GM19238 (cell line): ENCODE measurements around the gene TNFRSF25.
"Not testable (repeated sequence)": the region's sequence is repeated elsewhere in the genome, so short reads cannot be mapped to it uniquely, and the experiment has no call there.

ENCODE experiments used
- DNase-seq: peaks from one replicate; pipeline ENCODE4 v3.0.0; 2011; ENCODE audit warnings: low spot score; ENCODE audit not compliant: insufficient read length

TNFRSF25 gene

GRCh38 chr1:6453895-6454855 lies 11.8 kb downstream of the TNFRSF25 start:
- not testable (repeated sequence) for DNase-seq

DNA sequence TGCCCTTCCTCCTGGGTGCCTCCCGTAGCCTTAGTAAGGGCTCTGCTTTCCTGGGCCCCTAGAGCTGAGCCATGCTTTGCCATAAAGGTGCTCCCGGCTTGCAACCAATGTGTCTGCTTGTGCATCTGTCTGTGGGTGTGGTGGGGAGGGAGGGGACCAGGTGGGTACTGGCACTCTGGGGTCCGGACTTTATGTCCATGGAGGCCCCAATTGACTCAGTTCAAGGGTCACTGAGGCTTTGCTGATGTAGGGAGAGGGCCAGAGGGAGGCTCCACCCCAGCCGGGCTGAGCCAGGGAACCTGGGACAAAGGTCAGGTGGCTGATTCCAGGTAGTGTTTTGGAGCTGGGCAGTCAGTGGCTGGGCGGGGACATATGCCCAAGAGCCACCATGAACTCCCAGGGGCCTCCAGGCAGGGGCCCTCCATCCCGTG lies 15.0 kb downstream of the TNFRSF25 start:
- DNase-seq = no peak

- not testable (repeated sequence) for DNase-seq
Measured at GRCh38 chr1:6450486-6450885, 15.5 kb downstream of the TNFRSF25 start.

DNA sequence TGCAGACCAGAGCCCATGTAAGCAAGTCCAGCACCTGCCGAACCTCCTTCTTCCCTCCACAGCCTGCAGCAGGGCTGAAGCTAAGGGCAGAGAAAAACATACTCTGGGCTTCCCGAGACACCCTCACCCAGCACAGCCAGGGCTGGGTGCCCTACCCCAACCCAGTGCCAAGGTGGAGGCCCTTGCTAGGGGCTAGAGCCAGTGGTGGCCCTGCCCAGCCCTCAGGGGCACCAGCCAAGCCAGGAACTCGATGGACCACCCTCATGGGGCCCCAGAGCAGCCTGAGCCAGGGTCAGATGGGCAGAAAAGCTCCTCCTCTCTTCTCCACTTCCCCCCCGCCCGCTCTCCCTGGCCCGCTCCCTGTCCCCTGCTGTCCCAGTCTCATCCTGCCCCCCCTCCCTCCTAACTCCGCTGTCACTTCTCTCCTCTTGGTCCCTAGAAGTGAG lies 15.9 kb downstream of the TNFRSF25 start:
- no peak for DNase-seq

DNA sequence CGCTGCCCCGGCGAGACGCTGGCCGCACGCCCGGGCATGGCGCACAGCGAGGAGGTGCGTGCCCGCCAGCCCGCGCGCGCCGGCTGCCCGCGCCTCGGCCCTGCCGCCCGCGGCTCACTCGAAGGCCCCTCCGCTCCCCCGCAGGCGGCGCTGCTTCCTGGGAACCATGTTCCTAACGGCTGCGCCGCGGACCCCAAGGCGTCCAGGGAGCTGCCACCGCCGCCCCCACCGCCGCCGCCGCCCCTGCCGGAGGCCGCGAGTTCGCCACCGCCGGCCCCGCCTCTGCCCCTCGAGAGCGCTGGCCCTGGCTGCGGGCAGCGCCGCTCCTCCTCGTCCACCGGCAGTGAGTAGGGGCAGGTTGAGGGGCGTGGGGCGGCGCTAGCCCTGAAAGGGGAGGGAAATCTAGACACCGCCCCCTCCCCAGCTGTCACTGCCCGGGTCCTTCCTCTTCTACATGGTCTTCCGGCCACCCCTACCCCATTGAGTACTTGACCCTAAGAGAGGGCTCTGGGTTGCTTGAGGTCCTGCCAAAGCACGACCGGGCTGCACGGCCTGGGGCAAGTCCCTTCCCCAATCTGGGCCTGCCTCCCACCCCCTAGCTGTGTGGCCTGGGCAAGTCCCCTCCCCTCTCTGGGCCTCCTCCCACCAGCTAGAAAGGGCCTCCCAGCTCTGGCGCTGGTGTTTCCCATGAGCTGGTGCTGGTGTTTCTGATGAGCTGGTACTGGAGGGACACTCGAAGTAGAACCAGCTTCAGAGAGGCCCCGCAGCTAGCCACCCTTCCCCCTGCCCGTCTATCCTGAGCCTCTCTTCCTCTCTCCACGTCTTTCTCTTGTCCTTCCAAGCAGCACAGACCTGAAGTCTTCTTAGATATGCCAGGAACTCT lies 17.0 kb downstream of the TNFRSF25 start:
- DNase-seq = no peak

DNA sequence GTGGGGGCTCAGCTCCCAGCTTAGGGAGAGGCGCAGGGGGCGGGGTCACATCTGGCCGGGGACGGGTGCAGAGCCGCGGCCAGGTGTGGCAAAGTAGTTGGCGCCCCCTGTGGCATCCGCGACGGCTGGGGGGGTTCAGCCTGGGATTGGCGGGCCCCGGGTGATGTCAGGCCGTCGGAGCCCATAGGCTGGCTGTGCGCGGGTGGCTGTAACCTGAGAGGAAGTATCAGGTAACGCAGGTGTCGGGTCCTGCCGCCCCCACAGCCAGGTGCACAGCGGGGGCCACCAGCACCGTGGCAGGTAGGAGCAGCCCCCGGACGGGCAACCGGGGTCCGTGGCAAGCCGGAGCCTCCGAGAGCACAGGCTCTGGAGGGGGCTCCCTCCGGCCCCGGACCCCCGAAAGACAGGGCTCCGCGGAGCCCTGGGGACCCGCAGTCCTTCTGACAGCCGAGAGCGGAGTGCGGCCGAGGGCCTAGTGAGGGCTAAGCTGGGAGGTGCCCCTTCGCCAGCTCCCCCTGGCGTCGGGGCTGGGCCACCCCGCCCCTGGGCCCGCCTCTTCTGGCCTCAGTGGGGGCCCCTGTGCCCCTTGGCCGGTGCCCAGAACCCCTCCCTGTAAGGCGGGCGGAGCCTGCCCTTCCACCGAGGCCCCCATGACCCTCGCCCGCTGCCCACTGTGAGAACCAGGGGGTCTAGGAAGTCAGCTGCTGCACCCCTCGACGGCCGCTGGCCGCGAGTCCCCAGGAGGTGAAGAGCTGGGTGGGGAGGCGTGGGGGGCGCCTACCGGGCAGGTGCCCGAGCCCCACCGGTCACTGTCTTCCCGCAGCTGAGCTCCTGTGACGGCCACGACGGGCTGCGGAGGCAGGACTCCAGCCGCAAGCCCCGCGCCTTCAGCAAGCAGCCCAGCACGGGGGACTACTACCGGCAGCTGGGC lies 17.9 kb downstream of the TNFRSF25 start:
- no peak for DNase-seq

DNA sequence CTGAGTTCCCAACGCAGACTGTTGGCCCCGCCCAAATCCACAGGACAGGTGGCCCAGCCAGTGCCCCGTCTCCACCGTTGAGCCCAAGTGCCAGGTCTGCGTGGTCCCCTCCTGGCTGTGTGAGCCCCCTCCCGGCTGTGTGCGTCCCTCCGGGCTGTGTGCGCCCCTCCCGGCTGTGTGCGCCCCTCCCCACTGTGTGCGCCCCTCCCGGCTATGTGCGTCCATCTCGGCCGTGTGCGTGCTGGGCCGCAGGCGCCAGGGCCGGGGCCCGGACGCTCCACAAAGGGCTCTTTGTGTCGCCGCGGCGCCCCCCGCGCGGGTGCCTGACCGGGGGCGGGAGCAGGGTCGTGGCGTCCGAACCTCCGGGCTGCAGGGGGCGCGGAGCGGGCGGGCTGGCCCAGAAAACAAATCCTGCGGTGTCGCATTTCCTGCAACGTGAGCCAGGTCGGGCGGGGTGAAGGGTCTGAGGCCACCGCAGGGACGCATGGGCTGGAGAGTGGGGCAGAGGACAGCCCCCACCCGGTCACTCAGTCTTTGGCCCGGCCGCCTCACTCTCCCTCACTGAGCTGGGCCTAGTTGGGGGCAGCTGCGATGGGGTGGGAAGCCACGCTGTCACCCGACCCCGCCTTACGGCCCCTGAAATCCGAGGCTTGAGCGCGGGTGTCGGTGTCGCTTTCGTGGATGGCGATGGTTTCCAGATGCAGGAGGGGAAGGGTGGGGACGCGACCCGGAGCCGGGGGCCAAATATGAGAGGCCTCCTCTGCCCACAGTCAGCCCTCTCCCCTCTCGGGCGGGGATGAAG lies 18.8 kb downstream of the TNFRSF25 start:
- no peak for DNase-seq

DNA sequence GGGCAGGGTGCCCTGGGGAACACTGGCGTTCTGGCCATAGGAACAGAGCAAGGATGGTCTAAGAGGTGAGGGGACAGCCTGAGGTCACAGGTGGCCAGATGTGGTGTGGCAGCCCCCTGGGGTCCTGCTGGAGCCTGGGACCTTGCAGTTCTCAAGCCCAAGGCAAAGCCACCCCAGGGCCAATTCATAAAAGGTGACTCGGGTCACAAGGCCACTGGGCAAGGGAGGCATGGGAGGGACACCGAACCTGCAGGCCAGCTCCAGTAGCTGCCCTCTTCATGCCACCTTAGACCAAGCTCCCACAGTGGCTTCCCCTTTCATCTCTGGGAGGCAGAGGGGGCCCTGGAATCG lies 19.3 kb downstream of the TNFRSF25 start:
- no peak for DNase-seq

GRCh38 chr1:6445929-6446328 lies 20.0 kb downstream of the TNFRSF25 start:
- DNase-seq = not testable (repeated sequence)

DNA sequence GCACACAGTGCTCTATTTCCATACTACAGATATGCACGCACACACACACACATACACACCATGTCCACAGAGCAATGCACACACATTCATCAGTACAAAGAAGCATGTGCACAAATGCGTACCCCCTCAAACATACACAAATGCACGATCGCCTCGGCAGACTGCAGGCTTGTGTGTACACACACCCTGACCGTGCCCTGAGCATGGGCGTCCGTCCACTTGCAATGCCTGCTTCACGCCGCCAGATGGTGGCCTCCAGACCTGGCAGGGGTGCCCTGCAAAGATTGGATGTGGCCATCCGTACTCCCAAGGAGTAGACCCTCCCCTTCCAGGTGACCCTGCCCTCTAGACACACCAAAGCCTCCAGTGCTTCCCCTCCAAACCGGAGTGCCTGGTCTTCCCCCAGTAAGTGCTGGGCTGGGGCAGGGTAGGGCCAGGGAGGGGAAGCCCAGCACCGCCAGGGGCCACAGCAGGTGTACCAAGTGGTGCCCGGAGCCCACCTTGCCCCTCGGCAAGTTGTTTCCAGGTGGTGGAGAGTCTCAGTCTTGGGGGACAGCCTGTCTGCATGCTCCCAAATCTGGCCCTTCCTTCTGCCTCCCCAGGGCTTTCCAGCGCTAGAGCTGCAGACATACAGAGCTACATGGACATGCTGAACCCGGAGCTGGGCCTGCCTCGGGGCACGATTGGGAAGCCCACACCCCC lies 20.8 kb downstream of the TNFRSF25 start:
- DNase-seq = no peak

GRCh38 chr1:6444377-6444776 lies 21.6 kb downstream of the TNFRSF25 start:
- no peak for DNase-seq

- no peak for DNase-seq
Measured at GRCh38 chr1:6443339-6444115, 22.4 kb downstream of the TNFRSF25 start.

DNA sequence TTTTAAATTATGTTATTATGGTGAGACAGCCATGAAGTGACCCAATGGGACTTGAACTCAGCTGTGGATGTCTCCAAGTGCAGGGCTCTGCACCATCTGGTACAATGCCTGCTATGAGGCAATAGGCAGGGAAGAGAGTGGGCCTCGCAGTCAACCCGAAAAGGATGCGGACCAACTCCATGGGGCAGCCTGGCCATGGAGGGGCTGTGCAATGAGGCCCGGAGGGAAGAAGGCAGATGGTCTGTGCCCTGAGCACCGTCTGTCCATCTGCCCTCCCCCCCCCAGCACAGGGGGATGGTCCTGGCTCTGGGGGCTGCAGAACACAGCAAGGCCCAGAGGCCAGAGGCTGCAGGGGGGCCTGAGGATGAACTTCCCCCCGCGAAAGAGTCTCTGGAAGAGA lies 24.4 kb downstream of the TNFRSF25 start:
- no peak for DNase-seq

- DNase-seq = no peak
Measured at GRCh38 chr1:6440198-6441126, 25.5 kb downstream of the TNFRSF25 start.

DNA sequence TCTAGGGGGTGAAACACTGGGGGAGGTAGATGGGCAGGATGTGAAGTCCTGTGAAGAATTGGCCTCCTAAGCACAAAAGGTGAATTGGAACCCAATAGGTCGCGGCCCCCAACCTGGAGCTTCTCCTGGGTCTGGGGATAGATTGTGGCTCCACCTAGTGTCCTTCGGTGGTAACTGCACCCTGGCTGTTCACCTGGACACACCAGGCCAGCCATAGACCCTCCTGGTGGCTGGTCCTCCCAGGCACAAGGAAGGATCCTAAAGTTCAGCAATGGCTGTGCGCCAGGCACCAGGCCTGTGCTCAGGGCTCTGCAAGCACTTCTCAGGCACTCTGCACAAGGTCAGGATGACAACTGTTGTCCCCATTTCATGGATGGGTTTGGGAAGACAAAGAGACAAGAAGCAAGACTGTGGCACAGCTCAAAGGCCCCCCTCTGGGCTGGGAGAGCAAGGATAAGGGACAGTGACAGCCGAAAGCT lies 27.9 kb downstream of the TNFRSF25 start:
- DNase-seq = peak; percentile 87

- not testable (repeated sequence) for DNase-seq
Measured at GRCh38 chr1:6437012-6437700, 28.8 kb downstream of the TNFRSF25 start.

DNA sequence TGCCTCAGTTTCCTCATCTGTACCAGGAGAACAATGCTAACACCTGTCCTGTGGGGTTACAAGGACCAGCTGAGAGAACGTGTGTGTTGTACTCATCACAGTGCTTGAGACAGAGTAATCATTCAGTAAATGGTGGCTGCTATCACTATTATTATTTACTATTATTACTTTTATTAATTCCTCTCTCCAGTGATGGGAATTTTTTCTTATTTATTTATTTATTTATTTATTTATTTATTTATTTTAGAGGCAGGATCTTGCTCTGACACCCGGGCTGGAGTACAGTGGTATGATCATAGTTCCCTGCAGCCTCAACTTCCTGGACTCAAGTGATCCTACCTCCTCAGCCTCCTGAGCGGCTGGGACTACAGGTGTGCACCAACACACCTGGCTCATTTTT lies 29.7 kb downstream of the TNFRSF25 start:
- not testable (repeated sequence) for DNase-seq
